SK-N-SH treated with all-trans-retinoic acid at 6 μM for 48 hours (cell line): ENCODE measurements around the gene ARHGEF40.

ENCODE experiments used
- ARNTL ChIP-seq: fragments of 450-650 bp; formaldehyde crosslinking; IDR thresholded peaks from 2 replicates; pipeline ENCODE4 v1.5.0; 2020; ENCODE audit warnings: low read depth, mild to moderate bottlenecking, moderate library complexity, borderline replicate concordance
- CREB5 ChIP-seq: fragments of 250-450 bp; sonication (Bioruptor Pico); IDR thresholded peaks from 2 replicates; pipeline ENCODE4 v1.5.1; 2020; ENCODE audit warnings: low read depth, mild to moderate bottlenecking, moderate library complexity
- ESRRG ChIP-seq: fragments of 250-450 bp; sonication (Bioruptor Pico); IDR thresholded peaks from 2 replicates; pipeline ENCODE4 v1.6.1; 2021; ENCODE audit warnings: mild to moderate bottlenecking
- ISL1 ChIP-seq: fragments of 250-450 bp; sonication (Bioruptor Pico); IDR thresholded peaks from 2 replicates; pipeline ENCODE4 v2.1.2; 2022; ENCODE audit warnings: mild to moderate bottlenecking, moderate library complexity
- POU6F1 ChIP-seq: fragments of 250-450 bp; sonication (Bioruptor Pico); IDR thresholded peaks from 2 replicates; pipeline ENCODE4 v1.8.0; 2021; ENCODE audit warnings: low read depth, mild to moderate bottlenecking, moderate library complexity, borderline replicate concordance
- RARB ChIP-seq: fragments of 250-450 bp; sonication (Bioruptor Pico); IDR thresholded peaks from 2 replicates; pipeline ENCODE4 v1.8.0; 2021; ENCODE audit warnings: mild to moderate bottlenecking, moderate library complexity
- SNAI2 ChIP-seq: fragments of 250-450 bp; sonication (Bioruptor Pico); IDR thresholded peaks from 2 replicates; pipeline ENCODE4 v1.5.0; 2020; ENCODE audit warnings: mild to moderate bottlenecking, moderate library complexity
- TSHZ2 ChIP-seq: fragments of 250-450 bp; sonication (Bioruptor Pico); IDR thresholded peaks from 2 replicates; pipeline ENCODE4 v1.5.0; 2020; ENCODE audit warnings: mild to moderate bottlenecking, moderate library complexity
- ZC3H10 ChIP-seq: fragments of 250-450 bp; sonication (Bioruptor Pico); IDR thresholded peaks from 2 replicates; pipeline ENCODE4 v1.5.1; 2021; ENCODE audit warnings: mild to moderate bottlenecking, moderate library complexity
- ZNF565 ChIP-seq: fragments of 450-650 bp; formaldehyde crosslinking; conservative IDR thresholded peaks from 2 replicates; pipeline ENCODE4 v1.5.0; 2020; ENCODE audit warnings: low read depth, mild to moderate bottlenecking, moderate library complexity
- ZNF8 ChIP-seq: fragments of 450-650 bp; formaldehyde crosslinking; IDR thresholded peaks from 2 replicates; pipeline ENCODE4 v1.5.0; 2020; ENCODE audit warnings: mild to moderate bottlenecking, moderate library complexity
- TF ChIP-seq, protein P1 (sequence below): fragments of 250-450 bp; sonication (Bioruptor Pico); IDR thresholded peaks from 2 replicates; pipeline ENCODE4 v1.5.1; 2021; ENCODE audit warnings: mild to moderate bottlenecking, moderate library complexity
- TF ChIP-seq, protein P2 (sequence below): fragments of 250-450 bp; sonication (Bioruptor Pico); IDR thresholded peaks from 2 replicates; pipeline ENCODE4 v1.8.0; 2020; ENCODE audit warnings: mild to moderate bottlenecking, moderate library complexity, borderline replicate concordance

- no peak for TF ChIP-seq ESRRG (CRISPR knock-in tag)
- TF ChIP-seq, protein P1, sequence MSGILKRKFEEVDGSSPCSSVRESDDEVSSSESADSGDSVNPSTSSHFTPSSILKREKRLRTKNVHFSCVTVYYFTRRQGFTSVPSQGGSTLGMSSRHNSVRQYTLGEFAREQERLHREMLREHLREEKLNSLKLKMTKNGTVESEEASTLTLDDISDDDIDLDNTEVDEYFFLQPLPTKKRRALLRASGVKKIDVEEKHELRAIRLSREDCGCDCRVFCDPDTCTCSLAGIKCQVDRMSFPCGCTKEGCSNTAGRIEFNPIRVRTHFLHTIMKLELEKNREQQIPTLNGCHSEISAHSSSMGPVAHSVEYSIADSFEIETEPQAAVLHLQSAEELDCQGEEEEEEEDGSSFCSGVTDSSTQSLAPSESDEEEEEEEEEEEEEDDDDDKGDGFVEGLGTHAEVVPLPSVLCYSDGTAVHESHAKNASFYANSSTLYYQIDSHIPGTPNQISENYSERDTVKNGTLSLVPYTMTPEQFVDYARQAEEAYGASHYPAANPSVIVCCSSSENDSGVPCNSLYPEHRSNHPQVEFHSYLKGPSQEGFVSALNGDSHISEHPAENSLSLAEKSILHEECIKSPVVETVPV (CRISPR knock-in tag) = no peak
- TF ChIP-seq CREB5 (CRISPR knock-in tag) = no peak
- TF ChIP-seq, protein P2, sequence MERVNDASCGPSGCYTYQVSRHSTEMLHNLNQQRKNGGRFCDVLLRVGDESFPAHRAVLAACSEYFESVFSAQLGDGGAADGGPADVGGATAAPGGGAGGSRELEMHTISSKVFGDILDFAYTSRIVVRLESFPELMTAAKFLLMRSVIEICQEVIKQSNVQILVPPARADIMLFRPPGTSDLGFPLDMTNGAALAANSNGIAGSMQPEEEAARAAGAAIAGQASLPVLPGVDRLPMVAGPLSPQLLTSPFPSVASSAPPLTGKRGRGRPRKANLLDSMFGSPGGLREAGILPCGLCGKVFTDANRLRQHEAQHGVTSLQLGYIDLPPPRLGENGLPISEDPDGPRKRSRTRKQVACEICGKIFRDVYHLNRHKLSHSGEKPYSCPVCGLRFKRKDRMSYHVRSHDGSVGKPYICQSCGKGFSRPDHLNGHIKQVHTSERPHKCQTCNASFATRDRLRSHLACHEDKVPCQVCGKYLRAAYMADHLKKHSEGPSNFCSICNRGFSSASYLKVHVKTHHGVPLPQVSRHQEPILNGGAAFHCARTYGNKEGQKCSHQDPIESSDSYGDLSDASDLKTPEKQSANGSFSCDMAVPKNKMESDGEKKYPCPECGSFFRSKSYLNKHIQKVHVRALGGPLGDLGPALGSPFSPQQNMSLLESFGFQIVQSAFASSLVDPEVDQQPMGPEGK = no peak
- no peak for TF ChIP-seq POU6F1 (CRISPR knock-in tag)
- no peak for TF ChIP-seq TSHZ2 (CRISPR knock-in tag)
- TF ChIP-seq SNAI2 (CRISPR knock-in tag) = no peak
- no peak for TF ChIP-seq ZNF8
- TF ChIP-seq ZC3H10 (CRISPR knock-in tag) = no peak
- TF ChIP-seq ZNF565 (CRISPR knock-in tag) = no peak
- TF ChIP-seq ISL1 = no peak
- no peak for TF ChIP-seq ARNTL (CRISPR knock-in tag)
- TF ChIP-seq RARB = no peak
These were observed 8.6 kb downstream of the ARHGEF40 start for GRCh38 chr14:21078726-21079125.
